Panc1 (cell line): ENCODE data around the gene PEDS1.

Source experiments
- CTCF ChIP-seq: fragments of 450-650 bp; IDR thresholded peaks from 2 replicates; pipeline ENCODE4 v1.5.1; 2017; ENCODE audit warnings: mild to moderate bottlenecking
- POLR2AphosphoS5 ChIP-seq: IDR thresholded peaks from 2 replicates; pipeline ENCODE4 v1.6.1; 2012; ENCODE audit warnings: mild to moderate bottlenecking, low read depth, low read length, moderate library complexity
- REST ChIP-seq, 2 experiments: IDR thresholded peaks; 2 replicates each; pipeline ENCODE4 v1.6.1; 2011 to 2012; ENCODE audit warnings: low read depth in 2 of 2, control low read depth in 1 of 2, low read length in 1 of 2, mild to moderate bottlenecking in 1 of 2, moderate library complexity in 1 of 2; ENCODE audit not compliant: insufficient read depth in 1 of 2

GRCh38 chr20:50130356-50130723, 23.2 kb downstream of the PEDS1 start:
- TF ChIP-seq CTCF = no peak
- TF ChIP-seq REST (IDR thresholded peaks at IDR 0.05; ENCODE audit: insufficient read depth in 1 of 2, low read depth in 2 of 2, low read length in 1 of 2) = no peak
- TF ChIP-seq POLR2AphosphoS5 = peak; percentile 47; the same call in 1 of the 2 replicates
